ENCODE results near the gene TRIP4. TPM values are rescaled to one million over a fixed set of nuclear protein-coding genes. Genes with fewer than 3 reads are reported as not detected.

Gene TRIP4
- total RNA-seq, 1 experiment from 2014 or later, result 21.7 TPM

GRCh38 chr15:64474846-64475245, 87.2 kb downstream of the TRIP4 start:
- no peaks in the 10 kb centered on the region; the same call in 1 of the 2 replicates for H3K4me1 ChIP-seq (ENCODE audit: insufficient read depth, low read length)
- no peak overlapping the region for H3K14ac ChIP-seq (ENCODE audit: insufficient read depth, low read length)
- H3T11ph ChIP-seq (ENCODE audit: low read length), result no peak overlapping the region
- no peak overlapping the region for H3K18ac ChIP-seq (ENCODE audit: insufficient read length, low read depth, low read length)
- no peaks in the 10 kb centered on the region for H3K27me3 ChIP-seq (ENCODE audit: insufficient read depth, low read length)
- no peak overlapping the region for H2BK5ac ChIP-seq (ENCODE audit: insufficient read length, low read length)
- no peak overlapping the region for H2BK15ac ChIP-seq (ENCODE audit: low read depth, low read length)
- no peak overlapping the region for H2BK12ac ChIP-seq (ENCODE audit: insufficient read length, low read depth, low read length)
- H3K27ac ChIP-seq (ENCODE audit: insufficient read length, low read depth, low read length), result no peak overlapping the region
- H3K23ac ChIP-seq (ENCODE audit: insufficient read length, low read depth, low read length), result no peak overlapping the region
- no peak overlapping the region for H4K8ac ChIP-seq (replicated peaks; ENCODE audit: insufficient read length, low read depth, low read length)
- no peaks in the 10 kb centered on the region for H4K20me1 ChIP-seq (ENCODE audit: control insufficient read depth, insufficient read depth, insufficient read length)
- H3K27ac Mint-ChIP-seq, result peak overlapping the region in 2 of 3 experiments; percentile 28 to 56; a peak in 1 of 7 replicates
- no peak overlapping the region for H3K9ac ChIP-seq (ENCODE audit: extremely low read depth, insufficient read length, low read length)
- no peak overlapping the region for H2BK20ac ChIP-seq (ENCODE audit: low read depth, low read length, poor library complexity, severe bottlenecking)
- no peaks in the 10 kb centered on the region for H3K27me3 Mint-ChIP-seq (ENCODE audit: low read depth)
- H3K36me3 Mint-ChIP-seq (ENCODE audit: insufficient read depth in 1 of 3, low read depth in 3 of 3), result peaks cover 0 to 16% (median 4%) of the 10 kb centered on the region in 3 experiments; a peak in 3 of 7 replicates
- no peak overlapping the region for H3K4me3 Mint-ChIP-seq
- peaks cover 15% of the 10 kb centered on the region for H3K79me1 ChIP-seq (ENCODE audit: insufficient read depth, low read depth, low read length, poor library complexity, severe bottlenecking)
- no peaks in the 10 kb centered on the region for H3K9me3 ChIP-seq (ENCODE audit: control insufficient read depth, low read depth, low read length)
- DNase-seq, result no peak
- H2AFZ ChIP-seq (ENCODE audit: low read length), result no peak overlapping the region
- no CpG with 5 or more reads among the region's 2 CpGs for WGBS (ENCODE audit: extremely low coverage, insufficient read length, low lambda C conversion rate)
- no peak overlapping the region for H4K5ac ChIP-seq (ENCODE audit: insufficient read length, low read depth, low read length)
- no peak overlapping the region for H3K4ac ChIP-seq (ENCODE audit: low read depth, low read length)
- H3K79me2 ChIP-seq (ENCODE audit: insufficient read depth, low read length), result peaks cover 2% of the 10 kb centered on the region; the same call in 1 of the 2 replicates
- no peak overlapping the region for H3K4me2 ChIP-seq (ENCODE audit: insufficient read depth, insufficient read length, low read length)
- H3K4me1 Mint-ChIP-seq, result peaks cover 11 to 15% of the 10 kb centered on the region in 2 experiments
- no peak overlapping the region for H2BK120ac ChIP-seq (ENCODE audit: low read depth, low read length, poor library complexity, severe bottlenecking)
- no peak overlapping the region for H2AK5ac ChIP-seq (ENCODE audit: insufficient read length, low read length)
- H3K23me2 ChIP-seq (ENCODE audit: insufficient read length, low read depth, low read length, poor library complexity, severe bottlenecking), result no peaks in the 10 kb centered on the region
- H3K9me3 Mint-ChIP-seq, result no peaks in the 10 kb centered on the region
- no peak overlapping the region for H3K56ac ChIP-seq (ENCODE audit: insufficient read length, low read depth, low read length)
- no peak overlapping the region for H4K91ac ChIP-seq (ENCODE audit: insufficient read length, low read depth, low read length)
- TF ChIP-seq CTCF (conservative IDR thresholded peaks at IDR 0.05), result no peak
